GM12878 (cell line): ENCODE results near the gene RALGPS1.

Source experiments
- CEBPB ChIP-seq, 2 experiments: fragments of 150-350 bp in 1 of 2; IDR thresholded peaks; 2 replicates each; pipeline ENCODE4 v1.6.1; 2012 to 2014; ENCODE audit warnings: low read depth in 2 of 2, low read length in 2 of 2, borderline replicate concordance in 1 of 2, inconsistent platforms in 1 of 2
- ESRRA ChIP-seq: IDR thresholded peaks from 2 replicates; pipeline ENCODE4 v1.6.1; 2012; ENCODE audit warnings: mild to moderate bottlenecking, low read length, improper control_type of control experiment
- MEF2A ChIP-seq: IDR thresholded peaks from 2 replicates; pipeline ENCODE4 v1.6.1; 2011; ENCODE audit warnings: low read depth, mild to moderate bottlenecking, low read length, moderate library complexity; ENCODE audit not compliant: insufficient read depth
- NKRF ChIP-seq: fragments of 450-650 bp; conservative IDR thresholded peaks from 2 replicates; pipeline ENCODE4 v1.6.1; 2017; ENCODE audit warnings: mild to moderate bottlenecking, moderate library complexity
- NR2C1 ChIP-seq: fragments of 450-650 bp; IDR thresholded peaks from 2 replicates; pipeline ENCODE4 v1.6.1; 2017; ENCODE audit warnings: antibody characterized with exemption, mild to moderate bottlenecking, moderate library complexity
- SMC3 ChIP-seq: IDR thresholded peaks from 2 replicates; pipeline ENCODE4 v1.6.1; 2011; ENCODE audit warnings: low read length, improper control_type of control experiment, borderline replicate concordance
- ZBTB11 ChIP-seq: fragments of 450-650 bp; formaldehyde crosslinking; IDR thresholded peaks from 2 replicates; pipeline ENCODE4 v1.5.0; 2022; ENCODE audit warnings: mild to moderate bottlenecking, missing genetic modification characterization

- TF ChIP-seq ESRRA, result no peak
- no peak for TF ChIP-seq NR2C1
- TF ChIP-seq MEF2A, result no peak
- no peak for TF ChIP-seq CEBPB (IDR thresholded peaks at IDR 0.05; ENCODE audit: borderline replicate concordance in 1 of 2, low read depth in 2 of 2, low read length in 2 of 2)
- no peak for TF ChIP-seq SMC3
- no peak for TF ChIP-seq ZBTB11 (CRISPR knock-in tag)
- no peak for TF ChIP-seq NKRF
Observed at GRCh38 chr9:127107929-127108876, 193.6 kb downstream of the RALGPS1 start.
